Endothelial cell of umbilical vein (primary cell): ENCODE results near the gene ADGRD1. TPM values are rescaled to one million over a fixed set of nuclear protein-coding genes. Genes with fewer than 3 reads are reported as not detected.

Experiments
- BruUV-seq: library from RNA; stranded (reverse); fragments of 400-500 nt; replicated peaks from 2 replicates; lab custom pipeline; 2021; lab: Mats Ljungman, UMichigan
- CTCF ChIA-PET: fragments of 300-600, 350-600 bp; sonication (Branson Sonifier 250); formaldehyde crosslinking; loops from one replicate; lab custom pipeline; 2021; ENCODE audit warnings: antibody characterized with exemption, inconsistent platforms; lab: Charles Lee
- POLR2A ChIA-PET: fragments of 300-600, 350-600 bp; sonication (Branson Sonifier 250); formaldehyde crosslinking; loops from one replicate; lab custom pipeline; 2021; ENCODE audit warnings: antibody characterized with exemption, inconsistent platforms; lab: Charles Lee
- DNase-seq: peaks from one replicate; pipeline ENCODE4 v3.0.0-alpha.2; 2011; ENCODE audit warnings: low read depth, low spot score
- FAIRE-seq: peaks from 2 replicates; lab custom pipeline; 2011; peaks lifted over from hg19 to GRCh38; lab: Jason Lieb, UNC
- H2AFZ ChIP-seq: 2 replicates; pipeline ENCODE4 v1.6.0; 2012; ENCODE audit warnings: low read depth, low read length, control low read depth, inconsistent platforms
- H3K27ac ChIP-seq: 2 replicates; pipeline ENCODE4 v1.5.1; 2011; ENCODE audit warnings: low read depth, mild to moderate bottlenecking, control low read depth, low read length, moderate library complexity; ENCODE audit not compliant: insufficient read depth
- H3K27me3 ChIP-seq, 2 experiments: 2 replicates each; pipeline versions ENCODE4 v1.6.0 to v1.6.1; 2011; ENCODE audit warnings: low read length in 2 of 2, mixed read lengths in 1 of 2; ENCODE audit not compliant: control insufficient read depth in 2 of 2, insufficient read depth in 2 of 2
- H3K36me3 ChIP-seq, 2 experiments: 2 replicates in 1 of 2; 3 replicates in 1 of 2; pipeline ENCODE4 v1.5.1; 2011; ENCODE audit warnings: low read length in 2 of 2, mild to moderate bottlenecking in 1 of 2, moderate library complexity in 1 of 2; ENCODE audit not compliant: control insufficient read depth in 2 of 2, insufficient read depth in 2 of 2; ENCODE audit errors: extremely low read depth in 1 of 2
- H3K4me1 ChIP-seq: 3 replicates; pipeline ENCODE4 v1.5.1; 2011; ENCODE audit warnings: mild to moderate bottlenecking, low read length; ENCODE audit not compliant: control insufficient read depth, insufficient read depth; ENCODE audit errors: extremely low read depth
- H3K4me2 ChIP-seq: 2 replicates; pipeline ENCODE4 v1.6.1; 2011; ENCODE audit warnings: low read length, control low read depth, mixed read lengths; ENCODE audit not compliant: insufficient read depth
- H3K4me3 ChIP-seq, 3 experiments: fragments of 200-600 bp in 1 of 3; sonication (generic), shearing (Covaris generic) in 1 of 3; replicated peaks in 1 of 3; 2 replicates each; pipeline ENCODE4 v1.5.1; 2011 to 2016; ENCODE audit warnings: control low read depth in 3 of 3, low read length in 3 of 3, mild to moderate bottlenecking in 2 of 3, inconsistent platforms in 1 of 3, low read depth in 1 of 3, moderate library complexity in 1 of 3; ENCODE audit not compliant: insufficient read depth in 1 of 3
- H3K79me2 ChIP-seq: 2 replicates; pipeline ENCODE4 v1.6.0; 2012; ENCODE audit warnings: low read length, inconsistent platforms; ENCODE audit not compliant: control insufficient read depth, insufficient read depth
- H3K9ac ChIP-seq: replicated peaks from 2 replicates; pipeline ENCODE3; 2011; ENCODE audit warnings: low read length, control low read depth; ENCODE audit not compliant: insufficient read depth; ENCODE audit errors: extremely low read depth
- H3K9me1 ChIP-seq: replicated peaks from 3 replicates; pipeline ENCODE4 v1.6.0; 2011; ENCODE audit warnings: mild to moderate bottlenecking, low read length; ENCODE audit not compliant: control insufficient read depth, insufficient read depth; ENCODE audit errors: extremely low read depth
- H3K9me3 ChIP-seq: replicated peaks from 2 replicates; pipeline ENCODE4 v1.5.1; 2012; ENCODE audit warnings: low read length, inconsistent platforms; ENCODE audit not compliant: control insufficient read depth, insufficient read depth
- H4K20me1 ChIP-seq: replicated peaks from 2 replicates; pipeline ENCODE3; 2011; ENCODE audit warnings: mild to moderate bottlenecking, low read length; ENCODE audit not compliant: control insufficient read depth, insufficient read depth; ENCODE audit errors: extremely low read depth
- CTCF ChIP-seq, 2 donors: IDR thresholded peaks; 1 replicate in 1 of 2; 2 replicates in 1 of 2; pipeline ENCODE4 v1.5.1; 2011; ENCODE audit warnings: low read length in 2 of 2, mild to moderate bottlenecking in 2 of 2, moderate library complexity in 2 of 2, control low read depth in 1 of 2, inconsistent platforms in 1 of 2, low read depth in 1 of 2; ENCODE audit not compliant: insufficient read depth in 1 of 2; ENCODE audit errors: extremely low read depth in 1 of 2
- EZH2 ChIP-seq: IDR thresholded peaks from 2 replicates; pipeline ENCODE4 v1.6.1; 2012; ENCODE audit warnings: borderline replicate concordance, low read depth, mild to moderate bottlenecking, moderate library complexity, low read length, inconsistent platforms; ENCODE audit not compliant: severe bottlenecking
- FOS ChIP-seq: IDR thresholded peaks from 2 replicates; pipeline ENCODE4 v1.6.1; 2011; ENCODE audit warnings: mild to moderate bottlenecking, low read length, moderate library complexity, borderline replicate concordance; ENCODE audit not compliant: insufficient read depth
- GATA2 ChIP-seq: IDR thresholded peaks from 2 replicates; pipeline ENCODE4 v1.7.0; 2011; ENCODE audit warnings: low read depth, mild to moderate bottlenecking, moderate library complexity, mixed read lengths, low read length; ENCODE audit not compliant: insufficient read length, insufficient read depth
- JUN ChIP-seq: IDR thresholded peaks from 2 replicates; pipeline ENCODE4 v1.6.1; 2011; ENCODE audit warnings: borderline replicate concordance, low read depth; ENCODE audit not compliant: insufficient read length, insufficient read depth
- MYC ChIP-seq: IDR thresholded peaks from one replicate; pipeline ENCODE4 v1.6.1; 2011; ENCODE audit warnings: mild to moderate bottlenecking, low read depth, low read length
- POLR2A ChIP-seq: IDR thresholded peaks from 2 replicates; pipeline ENCODE4 v1.6.1; 2012; ENCODE audit warnings: low read depth, mild to moderate bottlenecking, control low read depth, low read length
- POLR2AphosphoS5 ChIP-seq: IDR thresholded peaks from 2 replicates; pipeline ENCODE4 v1.6.1; 2012; ENCODE audit warnings: low read depth, mild to moderate bottlenecking, control low read depth, low read length, moderate library complexity; ENCODE audit not compliant: insufficient read depth
- dilution Hi-C: fragments of 300-500 bp; cut with MboI; formaldehyde crosslinking; loops from one replicate; pipeline ENCODE4 v1.15.0; 2019; ENCODE audit warnings: low sequenced_read_pairs; ENCODE audit not compliant: extremely low pct_ligation_motif_present
- intact Hi-C: fragments of 100-400 bp; cut with micrococcal nuclease; formaldehyde crosslinking; loops from one replicate; pipeline ENCODE4 v1.10.0; 2022
- polyA plus RNA-seq, 4 experiments: library from polyadenylated mRNA; depleted of rRNA in 3 of 4; stranded (reverse) in 3 of 4; unstranded in 1 of 4; fragments of >200 nt; gene quantifications; 2 replicates each; pipeline versions ENCODE4 v1.2.1 to v1.2.3, GENCODE V29; 2011 to 2012; ENCODE audit warnings: missing spikeins in 1 of 4
- total RNA-seq: library from RNA; stranded (reverse); gene quantifications from 2 replicates; pipeline ENCODE4 v1.2.3, GENCODE V29; 2021
- TF ChIP-seq, protein P1 (sequence below): IDR thresholded peaks from 2 replicates; pipeline ENCODE4 v1.6.1; 2011; ENCODE audit not compliant: insufficient read depth, insufficient read length

Gene ADGRD1
- total and polyA plus RNA-seq, 2 donors (not counting 3 experiments of a cell fraction or from before 2014, with no cell fraction given) = 0.07 TPM; not detected in 1

- H3K9ac ChIP-seq = no peak overlapping the region
- ChIA-PET POLR2A (no interaction called here), CTCF (no interaction called here)
- no peak for DNase-seq
- H3K9me1 ChIP-seq = no peaks in the 10 kb centered on the region
- no peak for TF ChIP-seq POLR2A
- TF ChIP-seq CTCF (IDR thresholded peaks at IDR 0.05; ENCODE audit: extremely low read depth in 1 of 2, insufficient read depth in 1 of 2, low read depth in 1 of 2, low read length in 2 of 2) = no peak
- no peak for TF ChIP-seq POLR2AphosphoS5
- TF ChIP-seq, protein P1, sequence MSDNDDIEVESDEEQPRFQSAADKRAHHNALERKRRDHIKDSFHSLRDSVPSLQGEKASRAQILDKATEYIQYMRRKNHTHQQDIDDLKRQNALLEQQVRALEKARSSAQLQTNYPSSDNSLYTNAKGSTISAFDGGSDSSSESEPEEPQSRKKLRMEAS = no peak
- no peak for TF ChIP-seq JUN
- no peak for TF ChIP-seq FOS
- TF ChIP-seq MYC = no peak
- TF ChIP-seq EZH2 = no peak
- TF ChIP-seq GATA2 = no peak
- intact Hi-C loops (no loop called here), dilution Hi-C loops (no loop called here)
- no peak overlapping the region for H3K4me2 ChIP-seq
- no peaks in the 10 kb centered on the region for H3K27me3 ChIP-seq
- FAIRE-seq = no peak
- no TSS peak for BruUV-seq
- no peak overlapping the region for H2AFZ ChIP-seq
- H3K9me3 ChIP-seq = no peaks in the 10 kb centered on the region
- H3K79me2 ChIP-seq = no peaks in the 10 kb centered on the region
- H4K20me1 ChIP-seq = no peaks in the 10 kb centered on the region
- H3K4me1 ChIP-seq = no peaks in the 10 kb centered on the region
- no peaks in the 10 kb centered on the region for H3K36me3 ChIP-seq
- no peak overlapping the region for H3K27ac ChIP-seq
- H3K4me3 ChIP-seq = no peak overlapping the region
Observed at GRCh38 chr12:131163189-131163738, 209.6 kb downstream of the ADGRD1 start.
